ENCODE results near the gene FAM217B. TPM values are rescaled to one million over a fixed set of nuclear protein-coding genes. Genes with fewer than 3 reads are reported as not detected.
A peak's percentile ranks its signal among the peaks of the same experiment; 100 is the strongest.
"Not testable (repeated sequence)": the region's sequence is repeated elsewhere in the genome, so short reads cannot be mapped to it uniquely, and the experiment has no call there.

FAM217B gene
- polyA plus RNA-seq, 1 donor: 22.7 TPM

GRCh38 chr20:59939052-59939878, 924 bp upstream of the FAM217B start:
- no peak for DNase-seq

- no peak for DNase-seq
Observed at GRCh38 chr20:59939879-59940128, 385 bp upstream of the FAM217B start.

GRCh38 chr20:59940956-59941294, 736 bp downstream of the FAM217B start:
- no peak for DNase-seq

- DNase-seq: no peak
Observed at GRCh38 chr20:59942245-59942644, 2.1 kb downstream of the FAM217B start.

GRCh38 chr20:59944726-59945125, 4.5 kb downstream of the FAM217B start:
- DNase-seq: no peak

- DNase-seq: no peak
Observed at GRCh38 chr20:59945175-59945574, 5.0 kb downstream of the FAM217B start.

GRCh38 chr20:59945731-59946130, 5.5 kb downstream of the FAM217B start:
- DNase-seq: no peak

- no peak for DNase-seq
Observed at GRCh38 chr20:59947376-59947775, 7.2 kb downstream of the FAM217B start.

GRCh38 chr20:59948212-59948611, 8.0 kb downstream of the FAM217B start:
- no peak for DNase-seq

GRCh38 chr20:59948828-59949720, 8.9 kb downstream of the FAM217B start:
- peak; percentile 67 for DNase-seq

- DNase-seq: no peak
Observed at GRCh38 chr20:59949911-59950310, 9.7 kb downstream of the FAM217B start.

- DNase-seq: no peak
Observed at GRCh38 chr20:59954718-59955117, 14.5 kb downstream of the FAM217B start.

GRCh38 chr20:59955131-59955796, 15.1 kb downstream of the FAM217B start:
- no peak for DNase-seq

- not testable (repeated sequence) for DNase-seq
Observed at GRCh38 chr20:59957568-59957967, 17.4 kb downstream of the FAM217B start.

- no peak for DNase-seq
Observed at GRCh38 chr20:59958123-59958522, 17.9 kb downstream of the FAM217B start, which contains the start of gene CDH26. CDH26 (plus strand) TSS chr20:59958423; CDS start chr20:59958727, 304 bp downstream.

GRCh38 chr20:59958626-59959025, 18.4 kb downstream of the FAM217B start:
- no peak for DNase-seq

GRCh38 chr20:59961423-59961822, 21.2 kb downstream of the FAM217B start:
- no peak for DNase-seq

- no peak for DNase-seq
Observed at GRCh38 chr20:59962155-59962554, 22.0 kb downstream of the FAM217B start.

GRCh38 chr20:59966428-59966827, 26.2 kb downstream of the FAM217B start:
- no peak for DNase-seq

- no peak for DNase-seq
Observed at GRCh38 chr20:59971428-59971827, 31.2 kb downstream of the FAM217B start.

GRCh38 chr20:59972037-59972801, 32.0 kb downstream of the FAM217B start:
- no peak for DNase-seq

GRCh38 chr20:59976156-59976782, 36.1 kb downstream of the FAM217B start:
- no peak for DNase-seq
